ENCODE data around the gene LCMT2. TPM values are rescaled to one million over a fixed set of nuclear protein-coding genes. Genes with fewer than 3 reads are reported as not detected.

Gene LCMT2, protein sequence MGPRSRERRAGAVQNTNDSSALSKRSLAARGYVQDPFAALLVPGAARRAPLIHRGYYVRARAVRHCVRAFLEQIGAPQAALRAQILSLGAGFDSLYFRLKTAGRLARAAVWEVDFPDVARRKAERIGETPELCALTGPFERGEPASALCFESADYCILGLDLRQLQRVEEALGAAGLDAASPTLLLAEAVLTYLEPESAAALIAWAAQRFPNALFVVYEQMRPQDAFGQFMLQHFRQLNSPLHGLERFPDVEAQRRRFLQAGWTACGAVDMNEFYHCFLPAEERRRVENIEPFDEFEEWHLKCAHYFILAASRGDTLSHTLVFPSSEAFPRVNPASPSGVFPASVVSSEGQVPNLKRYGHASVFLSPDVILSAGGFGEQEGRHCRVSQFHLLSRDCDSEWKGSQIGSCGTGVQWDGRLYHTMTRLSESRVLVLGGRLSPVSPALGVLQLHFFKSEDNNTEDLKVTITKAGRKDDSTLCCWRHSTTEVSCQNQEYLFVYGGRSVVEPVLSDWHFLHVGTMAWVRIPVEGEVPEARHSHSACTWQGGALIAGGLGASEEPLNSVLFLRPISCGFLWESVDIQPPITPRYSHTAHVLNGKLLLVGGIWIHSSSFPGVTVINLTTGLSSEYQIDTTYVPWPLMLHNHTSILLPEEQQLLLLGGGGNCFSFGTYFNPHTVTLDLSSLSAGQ
- total RNA-seq: 4.6 and 8.0 TPM in 2 replicates

DNA sequence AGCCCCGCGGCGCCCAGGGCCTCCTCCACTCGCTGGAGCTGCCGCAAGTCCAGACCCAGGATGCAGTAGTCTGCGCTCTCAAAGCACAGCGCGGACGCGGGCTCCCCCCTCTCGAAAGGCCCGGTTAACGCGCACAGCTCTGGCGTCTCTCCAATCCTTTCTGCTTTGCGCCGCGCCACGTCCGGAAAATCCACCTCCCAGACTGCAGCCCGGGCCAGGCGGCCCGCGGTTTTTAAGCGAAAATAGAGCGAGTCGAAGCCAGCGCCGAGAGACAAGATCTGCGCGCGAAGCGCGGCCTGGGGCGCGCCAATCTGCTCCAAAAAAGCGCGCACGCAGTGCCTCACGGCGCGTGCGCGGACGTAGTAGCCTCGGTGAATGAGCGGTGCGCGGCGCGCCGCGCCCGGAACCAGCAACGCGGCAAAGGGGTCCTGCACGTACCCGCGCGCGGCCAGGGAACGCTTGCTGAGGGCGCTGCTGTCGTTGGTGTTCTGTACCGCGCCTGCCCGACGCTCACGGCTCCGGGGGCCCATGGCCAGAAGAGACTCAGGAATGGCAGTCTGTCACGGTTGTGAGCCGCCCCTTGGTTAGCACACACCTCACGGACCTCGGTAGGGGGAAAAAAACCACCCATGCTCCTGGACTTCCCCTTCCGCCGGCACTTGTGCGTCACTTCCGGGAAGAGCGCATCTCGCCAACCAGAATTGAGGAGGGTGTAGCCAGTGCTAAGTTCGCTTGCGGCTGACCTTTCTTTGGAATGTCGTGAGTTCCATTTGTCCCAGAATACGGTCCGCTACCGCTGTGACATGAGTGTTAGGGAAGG lies at the start of gene LCMT2:
Gene LCMT2 (minus strand): TSS at position 614 of the 820 bp plus-strand sequence. CDS start 84 bp downstream, at position 530.

DNA sequence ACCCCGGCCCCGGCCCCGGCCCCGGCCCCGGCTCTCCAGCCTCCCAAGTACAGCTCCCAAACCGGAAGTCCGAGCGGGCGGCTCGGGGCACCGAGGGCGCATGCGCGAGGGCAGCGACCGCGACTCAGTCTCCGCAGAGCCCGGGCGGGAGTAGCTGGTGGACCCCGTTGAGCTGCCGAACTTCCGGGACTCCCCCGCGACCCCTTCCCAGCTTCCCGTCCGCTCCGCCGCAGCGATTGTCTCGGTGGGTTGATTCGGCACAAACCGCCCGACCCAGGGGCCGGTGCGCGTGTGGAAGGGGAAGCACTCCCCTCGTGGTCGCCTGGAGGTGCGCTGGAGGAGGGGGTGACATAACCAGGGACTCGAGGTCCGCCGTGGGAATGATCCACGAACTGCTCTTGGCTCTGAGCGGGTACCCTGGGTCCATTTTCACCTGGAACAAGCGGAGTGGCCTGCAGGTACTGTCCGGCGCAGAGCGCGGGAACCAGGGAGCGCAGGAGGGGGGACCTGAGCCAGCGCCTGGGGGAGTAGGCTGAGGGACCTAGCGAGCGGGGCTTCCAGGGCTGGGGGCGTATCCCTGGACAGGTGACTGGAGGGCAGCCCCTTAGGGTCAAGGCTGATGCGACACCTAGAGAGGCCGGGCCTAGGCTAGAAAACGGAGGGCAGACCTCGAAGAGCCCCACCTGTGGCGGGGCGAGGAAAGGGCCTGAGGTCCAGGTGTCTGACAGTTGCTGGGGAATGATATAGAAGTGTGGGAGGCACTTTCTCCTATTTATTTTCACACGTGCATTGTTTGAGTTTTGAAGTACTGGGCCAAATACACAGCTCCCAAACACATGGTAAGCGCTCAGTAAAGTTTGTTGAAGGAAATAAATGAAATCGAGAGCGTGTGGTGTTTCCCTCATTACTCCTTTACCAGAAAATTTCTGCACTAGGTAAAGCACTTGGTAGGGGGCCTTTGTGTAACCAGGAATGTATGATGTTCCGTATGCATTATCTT lies 40.9 kb upstream of the LCMT2 start, which contains the start of the genes TUBGCP4 and ZSCAN29:
Gene TUBGCP4 (plus strand): TSS at position 127 of the 1,000 bp plus-strand sequence. CDS start 254 bp downstream, at position 381.
Gene ZSCAN29 (minus strand): TSS at position 69 of the 1,000 bp plus-strand sequence. CDS start 1,130 bp downstream, outside the sequence.

DNA sequence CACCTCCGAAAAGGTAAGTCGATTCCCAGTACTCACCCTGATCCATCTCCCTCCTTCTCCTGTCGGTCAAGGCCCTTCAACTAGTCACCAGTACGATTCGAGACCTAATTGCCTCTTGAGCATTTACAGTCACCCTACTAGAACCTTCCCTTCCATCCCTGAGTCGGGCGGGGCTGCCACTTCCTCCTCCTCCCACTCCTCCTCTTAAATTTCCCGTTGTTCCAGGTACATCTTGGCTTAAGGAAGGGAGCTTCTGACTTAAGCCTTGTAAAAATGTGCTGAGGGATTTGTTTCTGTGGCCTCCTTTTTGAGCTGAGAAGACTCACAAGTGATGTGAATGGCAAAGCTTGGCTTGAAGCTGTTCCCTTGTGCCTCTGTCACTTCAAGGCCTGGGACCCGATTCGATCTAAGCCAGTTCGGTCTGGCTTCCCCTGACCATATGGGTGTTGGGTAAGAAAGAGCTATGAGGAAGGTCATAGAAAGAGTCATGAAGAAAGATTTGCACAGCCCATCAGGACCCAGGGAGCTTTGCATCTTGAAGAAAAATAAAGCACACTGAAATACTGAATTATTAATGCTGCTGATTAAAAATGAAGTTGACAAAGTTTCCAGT lies 28.1 kb downstream of the LCMT2 start, which contains the start of gene TGM7:
Gene TGM7 (minus strand): TSS at position 51 of the 613 bp plus-strand sequence.

Other genes with a start within 250 kb of the LCMT2 start
- 21.6 and 22.2 TPM in 2 replicates for gene UBR1, start 224.5 kb downstream of the LCMT2 start, total RNA-seq
- gene TMEM62, start 197.0 kb downstream of the LCMT2 start, total RNA-seq: 16.7 and 19.3 TPM in 2 replicates
- 84.0 and 92.3 TPM in 2 replicates for gene CCNDBP1, start 145.2 kb downstream of the LCMT2 start, total RNA-seq
- not detected in 2 replicates for gene EPB42, start 109.6 kb downstream of the LCMT2 start, total RNA-seq
- not detected in 2 replicates for gene TGM5, start 63.6 kb downstream of the LCMT2 start, total RNA-seq
- not detected in 2 replicates for gene TGM7, start 28.3 kb downstream of the LCMT2 start, total RNA-seq
- 5.7 and 14.4 TPM in 2 replicates for gene ZSCAN29, start 40.5 kb upstream of the LCMT2 start, total RNA-seq
- 6.1 and 10.3 TPM in 2 replicates for gene TUBGCP4, start 40.5 kb upstream of the LCMT2 start, total RNA-seq
- gene TP53BP1, start 162.6 kb upstream of the LCMT2 start, total RNA-seq: 38.9 and 52.3 TPM in 2 replicates
- gene MAP1A, start 187.0 kb upstream of the LCMT2 start, total RNA-seq: 30.6 and 36.9 TPM in 2 replicates

All from myometrial cell (primary cell).